ENCODE results near the gene PARP6.

The PARP6 gene

DNA sequence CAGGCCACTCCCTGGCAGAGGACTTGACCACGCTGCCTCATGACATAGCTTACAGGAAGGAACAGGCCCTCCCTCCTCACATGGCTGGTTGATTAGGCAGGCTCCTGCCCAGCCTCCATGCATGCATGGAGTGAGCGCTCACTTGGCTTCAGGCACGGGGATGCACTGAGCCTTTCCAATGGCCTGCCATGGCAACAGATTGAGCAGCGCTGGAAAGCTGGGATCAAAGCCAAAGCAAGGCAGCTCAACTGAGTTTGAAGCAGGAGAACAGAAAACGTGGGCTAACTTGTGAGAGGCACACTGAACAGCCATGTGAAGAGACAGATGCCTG, 68.9 kb downstream of the PARP6 start:
- H3K4ac ChIP-seq (ENCODE audit: low read depth in 1 of 2, low read length in 2 of 2) = no peak overlapping the region
- H2BK120ac ChIP-seq (ENCODE audit: low read depth, low read length) = no peak overlapping the region
- peaks cover 9% of the 10 kb centered on the region for H3K79me1 ChIP-seq (replicated peaks; ENCODE audit: low read length, poor library complexity, severe bottlenecking)
- no peak overlapping the region for H2AFZ ChIP-seq (ENCODE audit: low read depth, low read length)
- no peak overlapping the region for H2BK12ac ChIP-seq (ENCODE audit: low read length in 2 of 2)
- no peak overlapping the region for H3K4me3 ChIP-seq (ENCODE audit: insufficient read depth in 1 of 2, low read depth in 1 of 2, low read length in 2 of 2)
- H2BK5ac ChIP-seq (ENCODE audit: low read depth, low read length, poor library complexity, severe bottlenecking) = no peak overlapping the region
- H3K4me1 ChIP-seq (ENCODE audit: control insufficient read depth, insufficient read depth, low read depth, low read length) = peaks cover 25% of the 10 kb centered on the region
- WGBS = 84% methylated on average over 5 of the region's 5 CpGs
- peak overlapping the region in 1 of 2 experiments; percentile 5 for H3K18ac ChIP-seq (ENCODE audit: low read depth in 1 of 2, low read length in 2 of 2)
- peak overlapping the region; percentile 49 for H3K27ac ChIP-seq (ENCODE audit: low read length, poor library complexity, severe bottlenecking)
- H2AK5ac ChIP-seq (ENCODE audit: low read length, severe bottlenecking) = no peak overlapping the region
- H3K27me3 ChIP-seq (ENCODE audit: control insufficient read depth in 1 of 2, insufficient read depth in 1 of 2, low read length in 2 of 2) = no peaks in the 10 kb centered on the region
- no peak for DNase-seq
- peak overlapping the region; percentile 74 for H3K9ac ChIP-seq (ENCODE audit: low read length)
- H3K36me3 ChIP-seq (ENCODE audit: control insufficient read depth in 1 of 2, insufficient read depth in 2 of 2, low read depth in 1 of 2, low read length in 2 of 2) = peaks cover 85 to 99% of the 10 kb centered on the region in 2 experiments
- peak overlapping the region in 1 of 2 experiments; percentile 40 for H3K23ac ChIP-seq (ENCODE audit: low read length in 2 of 2)
- no peak overlapping the region for H2BK15ac ChIP-seq (ENCODE audit: low read depth, poor library complexity, severe bottlenecking)
- H3K14ac ChIP-seq (ENCODE audit: low read length in 2 of 2) = no peak overlapping the region
- no peak overlapping the region for H4K91ac ChIP-seq (ENCODE audit: low read length)
- H3K4me2 ChIP-seq (ENCODE audit: low read length, poor library complexity, severe bottlenecking) = no peak overlapping the region
- H4K8ac ChIP-seq (ENCODE audit: low read length) = no peak overlapping the region
- no peaks in the 10 kb centered on the region for H3K9me3 ChIP-seq (ENCODE audit: control insufficient read depth, low read length)

DNA sequence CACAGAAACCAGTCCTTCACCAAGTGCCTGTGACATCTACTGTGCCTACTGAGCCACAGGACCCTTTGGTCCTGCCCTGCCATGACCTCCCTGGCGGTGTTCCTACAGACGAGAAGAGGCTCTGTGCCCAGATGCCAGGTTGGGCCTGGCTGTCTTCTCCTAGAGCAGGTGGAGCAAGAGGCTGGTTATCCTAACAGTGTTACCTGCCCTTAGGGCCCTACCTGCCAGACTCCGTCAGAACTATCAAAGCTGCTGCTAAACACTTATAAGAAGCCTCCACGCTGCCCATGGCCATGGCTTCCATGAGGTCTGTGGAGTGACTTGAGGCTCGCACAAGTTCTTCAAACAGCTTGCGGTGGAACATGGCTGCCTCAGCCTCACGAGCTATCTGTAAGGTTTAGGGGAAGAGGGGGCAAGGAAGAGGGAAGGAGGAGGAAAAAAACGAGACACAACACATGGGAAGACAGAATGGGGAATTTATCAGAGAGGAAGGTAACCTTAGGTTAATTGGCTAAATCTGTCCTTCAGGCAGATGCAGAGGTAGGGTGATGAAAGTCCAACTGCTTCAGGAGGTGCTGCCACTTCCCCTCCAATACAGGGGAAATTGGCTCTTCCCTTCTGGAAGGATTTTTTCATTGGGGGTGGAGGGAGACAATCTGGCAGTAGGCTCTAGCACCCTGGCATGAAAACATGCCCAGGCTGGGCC, 69.4 kb downstream of the PARP6 start:
- no peak overlapping the region for H3K4me3 ChIP-seq (ENCODE audit: insufficient read depth in 1 of 2, low read depth in 1 of 2, low read length in 2 of 2)

GRCh38 chr15:72202302-72202701, 70.1 kb downstream of the PARP6 start:
- Histone ChIP-seq H3K18ac (ENCODE audit: low read depth in 1 of 2, low read length in 2 of 2) (no peak overlapping the region), H3K4me1 (ENCODE audit: control insufficient read depth, insufficient read depth, low read depth, low read length) (peaks cover 29% of the 10 kb centered on the region), H2BK15ac (ENCODE audit: low read depth, poor library complexity, severe bottlenecking) (no peak overlapping the region), H3K79me1 (replicated peaks; ENCODE audit: low read length, poor library complexity, severe bottlenecking) (peaks cover 9% of the 10 kb centered on the region), H3K23ac (ENCODE audit: low read length in 2 of 2) (no peak overlapping the region), H2BK5ac (ENCODE audit: low read depth, low read length, poor library complexity, severe bottlenecking) (no peak overlapping the region), H2AFZ (ENCODE audit: low read depth, low read length) (no peak overlapping the region), H2AK5ac (ENCODE audit: low read length, severe bottlenecking) (no peak overlapping the region), H3K14ac (ENCODE audit: low read length in 2 of 2) (no peak overlapping the region), H3K9ac (ENCODE audit: low read length) (peak overlapping the region; percentile 46), H4K8ac (ENCODE audit: low read length) (no peak overlapping the region), H3K27ac (ENCODE audit: low read length, poor library complexity, severe bottlenecking) (peak overlapping the region; percentile 49), H3K36me3 (ENCODE audit: control insufficient read depth in 1 of 2, insufficient read depth in 2 of 2, low read depth in 1 of 2, low read length in 2 of 2) (peaks cover 81 to 92% of the 10 kb centered on the region in 2 experiments), H3K4ac (ENCODE audit: low read depth in 1 of 2, low read length in 2 of 2) (no peak overlapping the region), H2BK12ac (ENCODE audit: low read length in 2 of 2) (no peak overlapping the region), H3K9me3 (ENCODE audit: control insufficient read depth, low read length) (no peaks in the 10 kb centered on the region), H3K27me3 (ENCODE audit: control insufficient read depth in 1 of 2, insufficient read depth in 1 of 2, low read length in 2 of 2) (no peaks in the 10 kb centered on the region), H3K4me2 (ENCODE audit: low read length, poor library complexity, severe bottlenecking) (no peak overlapping the region), H2BK120ac (ENCODE audit: low read depth, low read length) (no peak overlapping the region), H4K91ac (ENCODE audit: low read length) (no peak overlapping the region), H3K4me3 (ENCODE audit: insufficient read depth in 1 of 2, low read depth in 1 of 2, low read length in 2 of 2) (no peak overlapping the region)
- no peak for DNase-seq
- 96% methylated on average over 13 of the region's 13 CpGs for WGBS

More for the DNA sequence above, 69.4 kb downstream of the PARP6 start:
- Histone ChIP-seq H3K27ac (ENCODE audit: low read length, poor library complexity, severe bottlenecking) (peak overlapping the region; percentile 49), H2BK5ac (ENCODE audit: low read depth, low read length, poor library complexity, severe bottlenecking) (no peak overlapping the region), H2BK120ac (ENCODE audit: low read depth, low read length) (no peak overlapping the region), H3K9me3 (ENCODE audit: control insufficient read depth, low read length) (no peaks in the 10 kb centered on the region), H3K4me1 (ENCODE audit: control insufficient read depth, insufficient read depth, low read depth, low read length) (peaks cover 25% of the 10 kb centered on the region), H3K14ac (ENCODE audit: low read length in 2 of 2) (no peak overlapping the region), H2BK12ac (ENCODE audit: low read length in 2 of 2) (no peak overlapping the region), H3K9ac (ENCODE audit: low read length) (peak overlapping the region; percentile 42), H2AFZ (ENCODE audit: low read depth, low read length) (no peak overlapping the region), H3K18ac (ENCODE audit: low read depth in 1 of 2, low read length in 2 of 2) (peak overlapping the region in 1 of 2 experiments; percentile 5), H3K27me3 (ENCODE audit: control insufficient read depth in 1 of 2, insufficient read depth in 1 of 2, low read length in 2 of 2) (no peaks in the 10 kb centered on the region), H3K79me1 (replicated peaks; ENCODE audit: low read length, poor library complexity, severe bottlenecking) (peaks cover 9% of the 10 kb centered on the region), H4K91ac (ENCODE audit: low read length) (no peak overlapping the region), H3K4ac (ENCODE audit: low read depth in 1 of 2, low read length in 2 of 2) (no peak overlapping the region), H2AK5ac (ENCODE audit: low read length, severe bottlenecking) (no peak overlapping the region), H3K23ac (ENCODE audit: low read length in 2 of 2) (no peak overlapping the region), H3K4me2 (ENCODE audit: low read length, poor library complexity, severe bottlenecking) (no peak overlapping the region), H2BK15ac (ENCODE audit: low read depth, poor library complexity, severe bottlenecking) (no peak overlapping the region), H4K8ac (ENCODE audit: low read length) (no peak overlapping the region), H3K36me3 (ENCODE audit: control insufficient read depth in 1 of 2, insufficient read depth in 2 of 2, low read depth in 1 of 2, low read length in 2 of 2) (peaks cover 85 to 99% of the 10 kb centered on the region in 2 experiments)
- DNase-seq = no peak
- 92% methylated on average over 8 of the region's 8 CpGs for WGBS

DNA sequence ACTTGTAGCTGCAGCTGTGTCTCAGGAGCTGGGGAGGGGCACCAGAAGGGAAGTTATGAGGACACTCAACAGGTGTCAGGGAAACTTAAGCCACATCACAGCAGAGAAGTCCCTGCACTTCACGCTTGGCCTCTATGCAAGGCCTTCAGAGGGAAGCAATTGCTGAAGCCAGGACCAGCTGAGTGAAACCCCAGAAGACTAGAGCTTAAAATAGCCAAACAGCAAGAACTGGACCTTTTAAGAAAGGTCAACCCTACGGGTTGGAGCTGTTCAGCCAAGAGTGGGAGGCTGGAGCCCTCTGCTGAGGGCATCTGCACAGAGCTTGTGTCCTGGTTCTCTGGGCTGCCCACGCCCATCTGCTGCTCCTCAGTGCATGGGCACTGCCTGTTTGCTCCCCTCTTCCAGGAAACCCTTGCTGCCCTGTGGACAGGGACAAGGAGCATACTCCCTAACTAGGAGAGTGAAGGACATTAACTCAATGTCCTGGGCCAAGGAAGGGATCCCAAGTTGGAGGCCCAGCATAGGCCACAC, 70.9 kb downstream of the PARP6 start:
- Histone ChIP-seq H2BK15ac (ENCODE audit: low read depth, poor library complexity, severe bottlenecking) (no peak overlapping the region), H3K14ac (ENCODE audit: low read length in 2 of 2) (no peak overlapping the region), H4K8ac (ENCODE audit: low read length) (no peak overlapping the region), H2BK12ac (ENCODE audit: low read length in 2 of 2) (no peak overlapping the region), H3K4me1 (ENCODE audit: control insufficient read depth, insufficient read depth, low read depth, low read length) (peaks cover 34% of the 10 kb centered on the region), H2BK120ac (ENCODE audit: low read depth, low read length) (no peak overlapping the region), H3K23ac (ENCODE audit: low read length in 2 of 2) (no peak overlapping the region), H3K27me3 (ENCODE audit: control insufficient read depth in 1 of 2, insufficient read depth in 1 of 2, low read length in 2 of 2) (no peaks in the 10 kb centered on the region), H3K4me2 (ENCODE audit: low read length, poor library complexity, severe bottlenecking) (no peak overlapping the region), H3K36me3 (ENCODE audit: control insufficient read depth in 1 of 2, insufficient read depth in 2 of 2, low read depth in 1 of 2, low read length in 2 of 2) (peaks cover 72 to 84% of the 10 kb centered on the region in 2 experiments), H3K9me3 (ENCODE audit: control insufficient read depth, low read length) (no peaks in the 10 kb centered on the region), H4K91ac (ENCODE audit: low read length) (no peak overlapping the region), H3K27ac (ENCODE audit: low read length, poor library complexity, severe bottlenecking) (peak overlapping the region; percentile 17), H2BK5ac (ENCODE audit: low read depth, low read length, poor library complexity, severe bottlenecking) (no peak overlapping the region), H3K79me1 (replicated peaks; ENCODE audit: low read length, poor library complexity, severe bottlenecking) (peaks cover 9% of the 10 kb centered on the region), H3K4me3 (ENCODE audit: insufficient read depth in 1 of 2, low read depth in 1 of 2, low read length in 2 of 2) (no peak overlapping the region), H2AFZ (ENCODE audit: low read depth, low read length) (no peak overlapping the region), H3K18ac (ENCODE audit: low read depth in 1 of 2, low read length in 2 of 2) (no peak overlapping the region), H3K9ac (ENCODE audit: low read length) (peak overlapping the region; percentile 46), H3K4ac (ENCODE audit: low read depth in 1 of 2, low read length in 2 of 2) (no peak overlapping the region), H2AK5ac (ENCODE audit: low read length, severe bottlenecking) (no peak overlapping the region)
- DNase-seq = no peak
- 78% methylated on average over 3 of the region's 3 CpGs for WGBS

Measured in mesenchymal stem cell (in vitro differentiated cells and primary cell).